ENCODE measurements around the gene SENP2. TPM values are rescaled to one million over a fixed set of nuclear protein-coding genes. Genes with fewer than 3 reads are reported as not detected.

SENP2 gene
- total and polyA plus RNA-seq, 9 of the 15 experiments (the other 6 are each of a cell fraction or from before 2014, with no cell fraction given): 11.8 to 67.1 (median 41.1) TPM

GRCh38 chr3:185549651-185550111 lies 36.4 kb upstream of the SENP2 start:
- Histone ChIP-seq H3K9me3 (replicated peaks; ENCODE audit: control insufficient read depth, insufficient read depth, low read depth, low read length) (no peaks in the 10 kb centered on the region), H3K4me3 (no peak overlapping the region), H2AFZ (ENCODE audit: low read depth, low read length) (no peak overlapping the region), H3K79me2 (ENCODE audit: control insufficient read depth, insufficient read depth, low read length) (no peaks in the 10 kb centered on the region), H3K36me3 (ENCODE audit: control insufficient read depth, insufficient read depth, low read length) (no peaks in the 10 kb centered on the region), H4K20me1 (replicated peaks; ENCODE audit: control insufficient read depth, insufficient read depth, low read length) (no peaks in the 10 kb centered on the region), H3K27ac (ENCODE audit: extremely low read depth, low read depth, low read length) (no peak overlapping the region), H3K9me1 (ENCODE audit: control insufficient read depth, insufficient read depth, low read length) (no peaks in the 10 kb centered on the region), H3K4me1 (replicated peaks in 1 of 2; ENCODE audit: control insufficient read depth in 2 of 2, insufficient read depth in 2 of 2, low read length in 2 of 2) (peaks cover 3 to 4% of the 10 kb centered on the region in 2 experiments; a peak in 4 of 5 replicates), H3K27me3 (ENCODE audit: control insufficient read depth in 2 of 2, insufficient read depth in 2 of 2, low read length in 2 of 2) (no peaks in the 10 kb centered on the region), H3K9ac (ENCODE audit: insufficient read depth in 1 of 2, low read depth in 2 of 2, low read length in 2 of 2) (no peak overlapping the region), H3K4me2 (ENCODE audit: insufficient read depth, low read length) (no peak overlapping the region)
- no TSS peak for BruUV-seq (replicated peaks)
- in situ Hi-C loops (cut with MboI): no loop called here
- ChIA-PET CTCF (ENCODE audit: low intra/inter-chr PET ratio) (no interaction called here), POLR2A (no interaction called here)
- FAIRE-seq (no peak), DNase-seq (ENCODE audit: extremely low read depth in 1 of 4, low spot score in 3 of 4) (no peak), ATAC-seq (no peak)
- TF ChIP-seq BCOR (IDR thresholded peaks at IDR 0.05) (0 out of 2 replicates have a peak, but pooled peaks have one; percentile 22), RBM25 (IDR thresholded peaks at IDR 0.05; ENCODE audit: low read depth, low read length, severe bottlenecking) (peak; percentile 44), FOSL1 (tag; conservative IDR thresholded peaks at IDR 0.05) (peak; percentile 9; the same call in 1 of the 2 replicates), ZNF23 (CRISPR knock-in tag; IDR thresholded peaks at IDR 0.05) (no peak)
- intact Hi-C loops (cut with micrococcal nuclease): no loop called here
- WGBS (ENCODE audit: insufficient coverage, low coverage, missing lambda C conversion rate): 68% methylated on average over 3 of the region's 3 CpGs

GRCh38 chr3:185552358-185552877 lies 33.7 kb upstream of the SENP2 start, which contains the start of gene LIPH:
LIPH (minus strand) TSS chr3:185552588; CDS start chr3:185552471, 117 bp downstream.
- peak within 1 kb of the TSS; percentile 93 for H2AFZ ChIP-seq (ENCODE audit: low read depth, low read length)
- peak within 1 kb of the TSS; percentile 63 for H3K4me2 ChIP-seq (ENCODE audit: insufficient read depth, low read length)
- TF ChIP-seq, protein P1, sequence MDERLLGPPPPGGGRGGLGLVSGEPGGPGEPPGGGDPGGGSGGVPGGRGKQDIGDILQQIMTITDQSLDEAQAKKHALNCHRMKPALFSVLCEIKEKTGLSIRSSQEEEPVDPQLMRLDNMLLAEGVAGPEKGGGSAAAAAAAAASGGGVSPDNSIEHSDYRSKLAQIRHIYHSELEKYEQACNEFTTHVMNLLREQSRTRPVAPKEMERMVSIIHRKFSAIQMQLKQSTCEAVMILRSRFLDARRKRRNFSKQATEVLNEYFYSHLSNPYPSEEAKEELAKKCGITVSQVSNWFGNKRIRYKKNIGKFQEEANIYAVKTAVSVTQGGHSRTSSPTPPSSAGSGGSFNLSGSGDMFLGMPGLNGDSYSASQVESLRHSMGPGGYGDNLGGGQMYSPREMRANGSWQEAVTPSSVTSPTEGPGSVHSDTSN (CRISPR knock-in tag; IDR thresholded peaks at IDR 0.05; ENCODE audit: low read depth): no peak
- TF ChIP-seq, protein P1 (tag; conservative IDR thresholded peaks at IDR 0.05; ENCODE audit: low read depth): peak; percentile 81
- 0 out of 2 replicates have a peak, but pooled peaks have one; percentile 17 for TF ChIP-seq RFX5 (IDR thresholded peaks at IDR 0.05; ENCODE audit: low read depth, low read length)
- no peak for TF ChIP-seq STAT5B (CRISPR knock-in tag; IDR thresholded peaks at IDR 0.05)
- TF ChIP-seq PHF21A (IDR thresholded peaks at IDR 0.05; ENCODE audit: borderline replicate concordance, low read depth): no peak

More at GRCh38 chr3:185552358-185552877, 33.7 kb upstream of the SENP2 start, which contains the start of gene LIPH:
- in situ Hi-C loops (cut with MboI): no loop called here
- ATAC-seq (peak; percentile 87), FAIRE-seq (peak; percentile 87), DNase-seq (ENCODE audit: extremely low read depth in 1 of 4, low spot score in 3 of 4) (peak; percentile 44 to 75 (median 52))
- Histone ChIP-seq H3K79me2 (ENCODE audit: control insufficient read depth, insufficient read depth, low read length) (no peaks in the 10 kb centered on the region), H3K27me3 (ENCODE audit: control insufficient read depth in 2 of 2, insufficient read depth in 2 of 2, low read length in 2 of 2) (no peaks in the 10 kb centered on the region), H3K4me1 (replicated peaks in 1 of 2; ENCODE audit: control insufficient read depth in 2 of 2, insufficient read depth in 2 of 2, low read length in 2 of 2) (peaks cover 9 to 14% of the 10 kb centered on the region in 2 experiments; a peak in 3 of 5 replicates), H3K36me3 (ENCODE audit: control insufficient read depth, insufficient read depth, low read length) (no peaks in the 10 kb centered on the region), H3K4me3 (peak within 1 kb of the TSS; percentile 5; the same call in 1 of the 2 replicates), H3K9ac (ENCODE audit: insufficient read depth in 1 of 2, low read depth in 2 of 2, low read length in 2 of 2) (peak within 1 kb of the TSS in 1 of 2 experiments; percentile 45; a peak in 1 of 4 replicates), H3K9me3 (replicated peaks; ENCODE audit: control insufficient read depth, insufficient read depth, low read depth, low read length) (no peaks in the 10 kb centered on the region), H4K20me1 (replicated peaks; ENCODE audit: control insufficient read depth, insufficient read depth, low read length) (no peaks in the 10 kb centered on the region), H3K9me1 (ENCODE audit: control insufficient read depth, insufficient read depth, low read length) (no peaks in the 10 kb centered on the region), H3K27ac (ENCODE audit: extremely low read depth, low read depth, low read length) (peak within 1 kb of the TSS; percentile 57)
- POLR2A ChIA-PET: interaction anchor here (0.6 to 1.0 kb wide), 2 partner anchors 18 to 224 kb away, joined by 3 read pairs; no protein-coding TSS in a partner anchor
- intact Hi-C loops (cut with micrococcal nuclease): loop anchor here (2.0 kb wide), 1 partner anchor 54 kb away; the partner anchor contains the start of gene TMEM41A
- CTCF ChIA-PET (ENCODE audit: low intra/inter-chr PET ratio): no interaction called here
- no TSS peak for BruUV-seq (replicated peaks)
- WGBS (ENCODE audit: insufficient coverage, low coverage, missing lambda C conversion rate): 29% methylated on average over 6 of the region's 6 CpGs
